ENCODE results near the gene LGALS1.
"Not testable (repeated sequence)": the region's sequence is repeated elsewhere in the genome, so short reads cannot be mapped to it uniquely, and the experiment has no call there.

The LGALS1 gene

DNA sequence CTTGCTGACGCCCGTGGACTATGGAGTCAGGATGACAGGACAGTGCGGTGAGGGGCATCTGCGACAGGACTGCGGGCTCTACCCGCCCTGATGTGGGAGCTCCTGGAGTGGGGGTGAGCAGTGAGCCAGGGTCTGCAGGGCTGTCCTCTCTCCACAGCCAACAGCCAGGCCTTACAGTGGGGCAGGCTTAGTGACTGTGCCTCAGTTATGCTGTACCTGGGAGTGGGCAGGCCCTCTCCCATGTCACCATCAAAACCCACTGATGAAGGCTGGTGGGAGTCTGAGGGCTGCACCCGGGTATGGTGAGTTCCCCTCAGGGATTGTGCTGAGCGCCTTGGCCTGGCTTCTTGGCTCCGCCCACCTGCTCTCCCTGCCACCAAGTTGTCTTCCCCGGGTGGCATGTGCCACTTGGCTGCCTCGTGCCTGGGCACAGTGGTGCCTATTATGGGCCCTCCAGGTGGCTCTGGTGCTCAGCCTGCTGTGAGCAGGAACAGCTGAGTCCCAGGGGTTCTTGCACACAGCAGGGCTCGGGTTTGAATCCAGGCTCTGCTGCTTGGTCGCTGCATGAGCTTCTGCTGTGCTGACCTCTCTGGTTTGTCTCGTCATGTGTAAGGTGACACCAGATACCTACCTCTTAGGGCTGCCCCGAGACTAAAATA, 17.3 kb downstream of the LGALS1 start:
- DNase-seq = no peak

DNA sequence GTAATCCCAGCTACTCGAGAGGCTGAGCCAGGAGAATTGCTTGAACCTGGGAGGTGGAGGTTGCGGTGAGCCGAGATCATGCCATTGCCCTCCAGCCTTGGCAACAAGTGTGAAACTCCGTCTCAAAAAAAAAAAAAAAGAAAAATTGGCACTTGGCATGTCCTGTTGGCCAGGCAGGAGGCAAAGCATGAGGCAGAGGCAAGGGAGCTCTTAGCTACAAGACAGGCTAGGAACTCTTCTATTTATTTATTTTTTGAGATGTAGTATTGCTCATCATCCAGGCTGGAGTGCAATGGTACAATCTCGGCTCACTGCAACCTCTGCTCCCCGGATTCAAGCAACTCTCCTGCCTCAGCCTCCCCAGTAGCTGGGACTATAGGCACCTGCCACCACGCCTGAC, 18.7 kb downstream of the LGALS1 start:
- not testable (repeated sequence) for DNase-seq

DNA sequence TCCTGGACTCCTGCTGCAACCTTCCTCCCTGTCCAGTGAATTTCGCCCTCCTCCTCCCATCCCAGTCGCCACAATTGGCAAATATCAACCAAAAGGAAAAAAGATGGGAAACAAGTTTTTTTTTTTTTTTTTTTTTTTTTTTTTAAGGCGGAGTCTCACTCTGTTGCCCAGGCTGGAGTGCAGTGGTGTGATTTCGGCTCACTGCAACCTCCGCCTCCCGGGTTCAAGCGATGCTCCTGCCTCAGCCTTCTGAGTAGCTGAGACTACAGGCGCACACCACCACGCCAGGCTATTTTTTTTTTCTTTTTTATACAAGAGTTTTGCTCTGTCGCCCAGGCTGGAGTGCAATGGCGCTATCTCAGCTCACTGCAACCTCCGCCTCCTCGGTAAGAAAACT, 20.8 kb downstream of the LGALS1 start:
- DNase-seq = not testable (repeated sequence)

DNA sequence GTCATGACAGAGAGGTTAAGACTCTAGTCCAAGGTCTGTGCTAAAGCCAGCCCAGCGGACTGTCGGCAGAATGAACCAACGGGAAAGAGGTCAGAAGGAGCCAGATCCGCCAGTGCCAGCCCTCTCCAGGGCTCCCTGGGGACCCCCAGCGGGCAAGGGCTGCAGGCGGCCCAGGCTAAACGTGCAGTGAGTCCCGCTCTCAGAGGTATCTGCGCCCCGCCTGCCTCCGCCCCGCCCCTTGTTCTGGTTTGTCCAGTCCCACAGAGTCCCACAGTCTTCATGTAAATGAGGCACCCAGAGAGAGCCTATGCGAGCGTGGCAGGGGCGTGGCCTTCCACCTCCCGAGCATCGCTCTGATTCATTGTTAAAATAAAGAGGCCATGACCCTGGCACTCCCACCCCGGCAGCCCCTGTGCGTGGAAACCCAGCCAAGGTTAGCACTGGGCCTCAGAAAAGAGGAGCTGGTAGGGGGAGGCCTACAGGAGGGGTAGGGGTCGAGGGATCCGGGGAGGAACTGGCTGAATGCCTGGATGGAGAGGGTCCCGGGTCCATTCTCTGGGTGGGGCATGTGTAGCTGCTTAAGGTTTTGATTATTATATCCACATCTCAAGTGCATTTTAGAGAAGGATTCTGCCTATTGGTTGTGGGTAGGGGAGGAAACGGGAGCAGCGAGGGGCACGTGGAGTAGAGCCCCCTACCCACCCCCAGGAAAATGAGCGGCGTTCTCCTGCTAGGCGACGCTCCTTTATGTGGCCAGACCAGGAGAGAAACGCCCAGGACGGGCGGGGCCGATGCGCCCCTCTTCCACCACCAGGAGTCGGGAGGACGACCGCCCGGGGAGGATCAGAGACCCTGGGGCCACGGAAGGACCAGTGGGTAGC, 21.5 kb downstream of the LGALS1 start, which contains the start of gene TRIOBP:
Gene TRIOBP, plus strand, starts transcription at position 392 of the 881 bp plus-strand sequence. CDS start 4,318 bp downstream, outside the sequence.
- DNase-seq = peak; percentile 87

DNA sequence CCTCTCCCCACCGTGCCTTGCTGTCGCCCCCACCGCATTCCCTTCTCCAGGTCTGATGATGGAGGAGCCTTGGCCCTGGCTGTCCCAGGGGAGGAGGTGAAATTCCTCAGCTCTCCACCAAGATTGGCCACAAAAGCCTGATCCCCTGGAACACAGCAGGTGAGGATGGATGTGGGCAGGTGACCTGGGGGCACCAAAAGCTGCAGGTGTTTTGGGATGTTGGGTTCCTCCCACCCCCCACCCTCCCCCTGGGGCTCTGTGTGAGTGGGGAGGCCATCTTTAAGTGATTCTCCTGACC, 22.1 kb downstream of the LGALS1 start:
- DNase-seq = no peak

DNA sequence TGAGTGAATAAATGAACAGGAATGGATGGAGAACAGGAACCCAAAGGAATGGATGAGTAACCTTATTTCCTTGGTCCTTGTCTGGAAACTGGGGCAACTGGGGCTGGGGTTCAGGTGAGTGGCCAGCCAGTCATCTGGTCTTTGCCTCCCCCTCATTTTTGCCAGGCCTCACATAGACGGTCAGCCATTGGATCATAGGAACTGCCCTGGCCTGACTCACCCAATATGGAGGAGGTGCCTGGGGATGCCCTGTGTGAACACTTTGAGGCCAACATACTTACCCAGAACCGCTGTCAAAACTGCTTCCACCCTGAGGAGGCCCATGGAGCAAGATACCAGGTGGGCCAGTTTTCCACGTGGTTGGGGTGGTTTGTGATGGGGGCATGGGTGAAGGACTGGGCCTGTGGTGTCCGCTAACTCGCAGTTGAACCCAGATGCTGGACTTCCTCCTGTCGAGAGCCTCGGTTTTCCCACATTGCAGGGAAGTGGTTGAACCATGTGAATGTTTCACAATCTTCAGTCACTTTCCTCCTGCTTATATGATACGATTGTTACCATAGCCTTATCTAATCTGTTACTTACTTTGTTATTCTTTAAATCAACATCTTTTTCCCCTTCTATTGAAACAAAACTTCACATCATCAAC, 25.8 kb downstream of the LGALS1 start:
- no peak for DNase-seq

DNA sequence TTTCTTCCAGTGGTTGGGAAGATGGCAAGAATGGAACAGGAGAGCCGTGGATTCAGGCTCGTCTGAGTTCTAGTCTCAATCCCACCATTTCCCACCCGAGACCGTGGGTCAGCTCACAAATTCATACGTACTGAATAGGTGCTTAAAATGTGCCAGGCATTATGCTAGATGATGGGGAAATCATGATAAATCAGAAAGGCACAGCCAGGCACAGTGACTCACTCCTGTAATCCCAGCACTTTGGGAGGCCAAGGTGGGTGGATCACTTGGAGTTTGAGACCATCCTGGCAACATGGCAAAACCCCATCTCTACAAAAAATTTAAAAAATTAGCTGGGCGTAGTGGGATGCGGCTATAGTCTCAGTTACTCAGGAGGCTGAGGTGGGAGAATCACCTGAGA, 28.5 kb downstream of the LGALS1 start:
- DNase-seq = no peak

DNA sequence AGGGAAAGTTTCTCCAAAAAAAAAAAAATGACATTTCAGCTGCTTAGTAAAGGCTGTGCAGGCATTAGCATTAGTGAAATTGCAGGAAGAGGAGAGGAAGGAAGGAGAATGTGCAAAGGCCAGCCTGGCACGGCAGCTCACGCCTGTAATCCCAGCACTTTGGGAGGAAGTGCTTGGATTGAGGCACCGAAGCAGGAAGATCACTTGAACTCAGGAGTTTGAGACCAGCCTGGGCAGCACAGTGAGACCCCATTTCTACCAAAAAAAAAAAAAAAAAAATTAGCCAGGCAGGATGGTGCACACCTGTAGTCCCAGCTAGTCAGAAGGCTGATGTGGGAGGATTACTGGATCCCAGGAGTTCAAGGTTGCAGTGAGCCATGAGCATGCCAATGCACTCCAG, 29.2 kb downstream of the LGALS1 start:
- DNase-seq = no peak

DNA sequence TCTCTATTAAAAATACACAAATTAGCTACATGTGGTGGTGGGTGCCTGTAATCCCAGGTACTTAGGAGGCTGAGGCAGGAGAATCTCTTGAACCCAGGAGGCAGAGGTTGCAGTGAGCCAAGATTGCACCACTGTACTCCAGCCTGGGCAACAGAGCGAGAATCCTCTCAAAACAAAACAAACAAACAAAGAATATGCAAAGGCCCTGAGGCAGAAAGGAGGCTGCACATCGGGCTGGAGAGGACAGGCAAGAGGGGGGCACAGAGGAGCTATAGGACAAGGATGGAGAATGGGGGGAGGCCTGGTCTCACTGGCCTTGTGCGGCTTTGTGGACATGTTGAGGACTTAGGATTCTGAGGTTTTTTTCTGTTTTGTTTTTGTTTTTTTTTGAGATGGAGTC, 29.8 kb downstream of the LGALS1 start:
- DNase-seq = no peak

DNA sequence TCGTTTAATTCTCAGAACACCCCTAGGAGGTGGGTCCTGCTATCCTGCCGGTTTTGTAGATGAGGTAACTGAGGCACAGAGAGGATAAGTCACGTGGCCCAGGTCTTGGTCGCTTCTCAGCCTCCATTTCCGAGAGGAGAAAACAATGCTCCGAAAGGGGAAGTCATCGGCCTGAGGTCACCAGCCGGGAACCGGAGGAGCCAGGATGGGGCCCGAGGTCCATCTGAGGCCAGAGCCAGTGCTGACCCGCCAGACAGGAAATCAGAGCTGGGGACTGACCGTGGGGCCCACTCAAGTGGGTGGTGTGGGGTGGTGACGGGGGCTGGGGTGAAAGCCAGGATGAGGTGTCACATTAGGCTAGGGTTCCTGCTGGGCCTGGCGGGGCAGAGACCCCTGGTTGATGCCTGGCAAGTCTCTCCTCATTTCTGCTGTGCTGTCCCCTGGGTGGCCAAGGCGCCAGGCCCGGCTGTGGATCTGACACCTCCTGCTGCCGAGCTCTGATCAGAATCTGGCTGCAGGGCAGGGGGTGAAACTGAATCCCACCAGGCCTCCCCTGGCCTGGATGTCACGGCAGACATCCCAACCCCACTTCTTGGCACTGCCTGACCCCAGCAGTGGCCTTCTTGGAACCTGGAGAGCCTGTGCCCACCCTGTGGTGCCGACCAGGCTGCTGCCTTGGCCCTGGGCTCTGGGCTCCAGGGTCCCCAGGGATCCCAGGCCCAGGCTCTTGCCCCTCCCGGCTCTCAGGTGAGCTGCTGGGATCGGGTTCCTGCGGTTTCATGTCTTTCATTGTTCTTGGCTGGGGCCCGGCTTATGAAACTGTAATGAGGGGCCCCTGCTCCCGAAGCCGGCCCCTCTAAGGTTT, 33.4 kb downstream of the LGALS1 start:
- DNase-seq = no peak

DNA sequence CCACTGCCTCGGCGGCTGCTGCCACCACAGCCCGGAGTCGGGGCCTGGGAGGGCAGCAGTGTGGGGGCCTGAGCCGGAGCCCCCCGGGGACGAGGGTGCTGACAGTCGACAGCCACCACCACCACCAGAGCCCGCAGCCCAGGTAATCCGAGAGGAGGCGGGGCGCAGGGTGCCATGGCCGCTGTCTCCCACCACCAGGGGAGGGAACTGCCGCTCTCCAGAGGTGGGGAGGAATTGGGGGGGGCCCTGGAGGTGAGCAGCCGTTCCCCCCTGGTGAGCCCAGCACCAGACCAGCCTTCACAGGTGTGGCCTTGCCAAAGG, 34.0 kb downstream of the LGALS1 start:
- no peak for DNase-seq

DNA sequence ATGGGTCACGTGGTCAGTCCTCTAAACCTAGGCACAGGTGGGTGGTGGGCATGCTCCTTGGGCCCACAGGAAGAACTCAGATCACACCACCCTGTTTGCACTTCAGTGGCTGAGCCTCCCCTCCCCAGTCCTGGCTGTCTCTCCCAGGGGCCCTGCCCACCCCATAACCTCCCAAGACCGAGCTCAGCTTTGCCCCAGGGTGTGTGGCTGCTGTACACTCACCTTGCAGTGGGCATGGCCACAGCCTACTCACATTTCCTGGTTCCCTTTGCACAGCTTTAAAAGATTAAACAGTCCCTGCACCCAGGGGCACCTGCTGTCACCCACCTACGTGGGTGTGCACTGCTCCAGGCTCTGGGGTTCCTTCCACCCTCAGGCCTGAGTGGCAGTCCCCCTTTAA, 35.2 kb downstream of the LGALS1 start:
- DNase-seq = no peak

DNA sequence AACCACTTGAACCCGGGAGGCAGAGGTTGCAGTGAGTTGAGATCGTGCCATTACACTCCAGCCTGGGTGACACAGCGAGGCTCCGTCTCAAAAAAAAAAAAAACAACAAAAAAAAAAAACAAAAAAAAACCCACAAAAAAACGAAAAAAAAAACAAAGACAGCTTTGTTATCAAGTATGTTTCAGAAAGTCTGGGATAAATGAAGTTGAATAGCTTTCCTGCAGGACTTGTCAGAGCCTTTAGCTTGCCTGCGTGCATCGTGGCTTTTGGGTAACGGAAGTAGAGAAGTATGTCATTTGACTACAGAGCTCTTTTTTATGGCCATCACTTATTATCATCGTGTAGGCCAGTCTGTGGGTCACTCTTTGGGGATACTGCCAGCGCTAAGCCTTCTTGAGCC, 36.1 kb downstream of the LGALS1 start:
- no peak for DNase-seq

DNA sequence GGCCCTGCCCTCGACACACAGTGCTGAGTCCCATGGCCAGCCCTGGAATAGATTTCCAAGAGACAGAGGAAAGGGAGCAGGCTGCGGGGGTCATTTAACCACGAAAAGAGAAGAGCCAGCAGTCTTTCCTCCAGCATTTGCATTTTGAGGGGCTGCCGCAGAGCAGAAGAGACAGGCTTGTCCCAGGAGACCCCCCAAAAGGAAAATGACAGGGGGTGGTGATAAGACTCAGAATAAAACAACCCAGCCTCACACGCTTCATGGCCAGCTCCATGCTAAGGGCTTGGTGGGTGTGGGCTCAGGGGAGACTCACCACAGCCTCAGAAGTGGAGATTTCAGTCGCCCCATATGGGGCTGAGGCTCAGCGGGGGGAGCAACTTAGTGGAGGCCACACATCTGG, 38.3 kb downstream of the LGALS1 start:
- no peak for DNase-seq

DNA sequence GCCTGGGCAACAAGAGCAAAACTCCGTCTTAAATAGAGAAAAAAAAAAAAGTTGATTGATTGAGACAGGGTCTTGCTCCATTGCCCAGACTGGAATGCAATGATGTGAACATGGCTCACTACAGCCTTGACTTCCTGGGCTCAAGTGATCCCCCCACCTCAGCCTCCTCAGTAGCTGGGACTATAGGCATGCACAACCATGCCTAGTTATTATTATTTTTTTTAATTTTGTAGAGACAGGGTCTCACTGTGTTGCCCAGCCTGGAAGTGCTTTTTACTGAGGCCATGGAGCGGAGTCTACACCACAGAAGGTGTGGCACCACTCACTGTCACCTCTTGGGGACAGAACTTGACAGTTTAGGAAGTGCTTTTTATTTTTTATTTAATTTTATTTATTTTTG, 39.2 kb downstream of the LGALS1 start:
- no peak for DNase-seq

DNA sequence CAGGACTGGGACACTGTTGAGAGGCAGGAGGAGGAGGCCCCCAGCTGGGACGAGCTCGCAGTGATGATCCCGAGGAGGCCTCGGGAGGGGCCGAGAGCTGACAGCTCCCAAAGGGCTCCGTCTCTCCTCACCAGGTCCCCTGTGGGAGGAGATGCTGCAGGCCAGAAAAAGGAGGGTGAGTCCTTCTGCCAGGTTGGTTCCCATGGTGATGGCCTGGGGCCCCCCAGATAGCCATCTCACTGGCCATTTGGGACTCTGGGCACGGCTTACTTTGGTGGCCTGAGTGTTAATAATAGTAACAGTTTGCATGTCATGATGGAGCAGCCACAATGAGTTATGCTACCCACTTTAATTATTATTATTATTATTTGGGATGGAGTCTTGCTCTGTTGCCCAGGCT, 40.3 kb downstream of the LGALS1 start:
- DNase-seq = no peak

DNA sequence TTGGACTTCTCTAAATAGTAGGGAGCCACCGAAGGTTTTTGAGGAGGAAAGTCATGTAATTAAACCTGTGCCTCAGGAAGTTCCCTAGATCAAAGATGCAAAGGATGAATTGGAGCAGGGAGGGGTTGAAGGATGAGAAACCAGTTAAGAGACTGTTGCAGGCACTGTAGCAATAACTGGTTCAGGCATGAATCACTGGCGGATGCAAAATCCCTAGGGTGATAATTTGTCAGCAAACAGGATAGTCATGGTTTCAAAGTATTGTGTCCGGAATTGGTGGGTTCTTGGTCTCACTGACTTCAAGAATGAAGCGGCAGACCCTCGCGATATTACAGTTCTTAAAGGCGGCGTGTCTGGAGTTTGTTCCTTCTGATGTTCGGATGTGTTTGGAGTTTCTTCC, 41.3 kb downstream of the LGALS1 start:
- DNase-seq = no peak

DNA sequence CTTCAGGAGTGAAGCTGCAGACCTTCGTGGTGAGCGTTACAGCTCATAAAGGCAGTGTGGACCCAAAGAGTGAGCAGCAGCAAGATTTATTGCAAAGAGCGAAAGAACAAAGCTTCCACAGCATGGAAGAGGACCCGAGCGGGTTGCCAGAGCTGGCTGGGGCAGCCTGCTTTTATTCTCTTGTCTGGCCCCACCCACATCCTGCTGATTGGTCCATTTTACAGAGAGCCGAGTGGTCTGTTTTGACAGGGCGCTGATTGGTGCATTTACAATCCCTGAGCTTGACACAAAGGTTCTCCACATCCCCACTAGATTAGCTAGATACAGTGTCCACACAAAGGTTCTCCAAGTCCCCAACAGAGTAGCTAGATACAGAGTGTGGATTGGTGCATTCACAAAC, 41.8 kb downstream of the LGALS1 start:
- DNase-seq = not testable (repeated sequence)

DNA sequence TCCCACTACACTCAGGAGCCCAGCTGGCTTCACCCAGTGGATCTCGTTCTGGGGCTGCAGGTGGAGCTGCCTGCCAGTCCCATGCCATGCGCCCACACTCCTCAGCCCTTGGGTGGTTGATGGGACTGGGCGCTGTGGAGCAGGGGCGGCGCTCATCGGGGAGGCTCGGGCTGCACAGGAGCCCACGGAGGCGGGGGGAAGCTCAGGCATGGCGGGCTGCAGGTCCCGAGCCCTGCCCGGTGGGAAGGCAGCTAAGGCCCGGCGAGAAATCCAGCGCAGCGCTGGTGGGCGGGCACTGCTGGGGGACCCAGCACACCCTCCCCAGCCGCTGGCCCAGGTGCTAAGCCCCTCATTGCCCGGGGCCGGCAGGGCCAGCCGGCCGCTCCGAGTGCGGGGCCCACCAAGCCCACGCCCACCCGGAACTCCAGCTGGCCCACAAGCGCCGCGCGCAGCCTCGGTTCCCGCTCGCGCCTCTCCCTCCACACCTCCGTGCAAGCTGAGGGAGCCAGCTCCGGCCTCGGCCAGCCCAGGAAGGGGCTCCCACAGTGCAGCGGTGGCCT, 42.4 kb downstream of the LGALS1 start:
- not testable (repeated sequence) for DNase-seq

DNA sequence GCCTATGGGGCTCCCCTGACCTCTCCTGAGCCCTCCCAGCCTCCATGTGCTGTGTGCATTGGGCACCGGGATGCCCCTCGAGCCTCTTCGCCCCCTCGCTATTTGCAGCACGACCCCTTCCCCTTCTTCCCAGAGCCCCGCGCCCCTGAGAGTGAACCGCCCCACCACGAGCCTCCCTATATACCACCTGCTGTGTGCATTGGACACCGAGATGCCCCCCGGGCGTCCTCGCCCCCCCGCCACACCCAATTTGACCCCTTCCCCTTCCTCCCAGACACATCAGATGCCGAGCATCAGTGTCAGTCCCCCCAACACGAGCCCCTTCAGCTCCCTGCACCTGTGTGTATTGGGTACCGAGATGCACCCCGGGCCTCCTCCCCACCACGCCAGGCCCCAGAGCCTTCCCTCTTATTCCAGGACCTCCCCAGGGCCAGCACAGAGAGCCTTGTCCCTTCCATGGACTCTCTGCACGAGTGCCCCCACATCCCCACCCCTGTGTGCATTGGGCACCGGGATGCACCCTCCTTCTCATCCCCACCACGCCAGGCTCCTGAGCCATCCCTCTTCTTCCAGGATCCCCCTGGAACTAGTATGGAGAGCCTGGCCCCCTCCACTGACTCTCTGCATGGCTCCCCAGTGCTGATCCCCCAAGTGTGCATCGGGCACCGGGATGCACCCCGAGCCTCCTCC, 50.3 kb downstream of the LGALS1 start:
- no peak for DNase-seq

DNA sequence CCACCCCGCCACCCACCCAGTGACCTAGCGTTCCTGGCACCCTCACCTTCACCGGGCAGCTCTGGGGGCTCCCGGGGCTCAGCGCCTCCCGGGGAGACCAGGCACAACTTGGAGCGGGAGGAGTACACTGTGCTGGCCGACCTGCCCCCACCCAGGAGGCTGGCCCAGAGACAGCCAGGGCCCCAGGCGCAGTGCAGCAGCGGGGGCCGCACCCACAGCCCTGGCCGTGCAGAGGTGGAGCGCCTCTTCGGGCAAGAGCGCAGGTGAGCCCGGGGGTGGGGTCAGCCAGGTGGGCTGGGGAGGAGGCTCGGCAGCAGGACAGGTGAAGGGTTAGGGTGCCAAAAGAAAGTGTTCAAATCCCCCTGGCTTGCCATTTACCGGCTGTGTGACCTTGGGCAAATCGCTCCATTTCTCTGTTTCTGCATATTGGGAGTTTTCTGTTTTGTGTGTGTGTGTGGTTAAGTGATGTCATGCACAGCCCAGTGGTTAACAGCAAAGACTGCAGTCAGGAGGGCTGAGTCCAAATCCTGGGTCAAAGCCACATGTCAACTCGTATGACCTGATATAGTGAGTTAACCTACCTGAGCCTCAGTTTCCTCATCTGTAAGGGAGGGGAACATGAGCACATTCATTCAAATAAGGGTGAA, 50.9 kb downstream of the LGALS1 start:
- no peak for DNase-seq

DNA sequence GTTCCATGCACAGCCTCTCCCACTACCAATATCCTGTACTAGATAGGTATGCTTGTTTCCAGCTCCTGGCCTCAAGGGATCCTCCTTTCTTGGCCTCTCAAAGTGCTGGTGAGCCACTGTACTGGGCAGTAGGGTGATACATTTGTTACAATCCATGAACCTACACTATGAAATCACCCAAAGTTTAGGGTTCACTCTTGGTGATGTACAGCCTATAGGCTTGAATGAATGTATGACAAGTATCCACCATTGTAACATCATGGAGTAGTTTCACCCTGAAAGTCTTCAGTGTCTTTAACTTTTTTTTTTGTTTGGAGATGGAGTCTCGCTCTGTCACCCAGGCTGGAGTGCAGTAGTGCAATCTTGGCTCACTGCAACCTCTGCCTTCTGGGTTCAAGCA, 53.2 kb downstream of the LGALS1 start:
- DNase-seq = no peak

Data from stimulated activated CD4-positive, alpha-beta T cell treated with anti-CD3 and anti-CD28 coated beads, Interleukin-4, amount 100 ng/mL, for 1 hour (primary cell).